HepG2 (cell line): Measurements from ENCODE around the gene METTL1. TPM values are rescaled to one million over a fixed set of nuclear protein-coding genes. Genes with fewer than 3 reads are reported as not detected.

ENCODE experiments used
- ATAC-seq: fragments of 200-7000 bp; cut with Tn5 transposase; 3 replicates; pipeline ENCODE4 v1.9.1; 2020; ENCODE audit warnings: mild to moderate bottlenecking, moderate library complexity
- BruUV-seq: library from RNA; stranded (reverse); fragments of 400-500 nt; replicated peaks from 2 replicates; lab custom pipeline; 2021; lab: Mats Ljungman, UMichigan
- CTCF ChIA-PET: fragments of 300-600 bp; formaldehyde crosslinking; extraction: SDS; loops from one replicate; lab custom pipeline; 2021; ENCODE audit warnings: low total read pairs, inconsistent platforms, low intra/inter-chr PET ratio; lab: Yijun Ruan, JAX
- POLR2A ChIA-PET: fragments of 350-600 bp; sonication (Branson Sonifier 250); formaldehyde crosslinking; loops from one replicate; lab custom pipeline; 2020; ENCODE audit warnings: antibody characterized with exemption, inconsistent platforms; lab: Yijun Ruan, JAX
- DNase-seq: peaks from one replicate; pipeline ENCODE4 v3.0.0-alpha.2; 2015; ENCODE audit warnings: low spot score
- FAIRE-seq: peaks from 3 replicates; lab custom pipeline; 2011; peaks lifted over from hg19 to GRCh38; lab: Jason Lieb, UNC
- H2AFZ ChIP-seq: one replicate; pipeline ENCODE4 v1.6.1; 2011; ENCODE audit warnings: low read length, inconsistent platforms
- H3K27ac ChIP-seq: fragments of 300-600 bp; 3 replicates; pipeline ENCODE4 v1.8.0; 2011; ENCODE audit warnings: mixed run types, mild to moderate bottlenecking, mixed read lengths, low read length, inconsistent platforms; ENCODE audit not compliant: insufficient read depth; ENCODE audit errors: extremely low read length
- H3K27me3 ChIP-seq, 2 experiments: fragments of 200-600 bp in 1 of 2; 2 replicates in 1 of 2; 3 replicates in 1 of 2; pipeline versions ENCODE4 v1.6.0 to v1.8.0; 2011; ENCODE audit warnings: low read length in 2 of 2, mild to moderate bottlenecking in 2 of 2, moderate library complexity in 2 of 2, inconsistent platforms in 1 of 2; ENCODE audit not compliant: insufficient read depth in 2 of 2, control insufficient read depth in 1 of 2
- H3K36me3 ChIP-seq, 2 experiments: fragments of 200-600 bp in 1 of 2; replicated peaks in 1 of 2; 2 replicates in 1 of 2; 3 replicates in 1 of 2; pipeline versions ENCODE4 v1.5.1 to v1.8.0; 2011; ENCODE audit warnings: low read length in 2 of 2, inconsistent platforms in 1 of 2; ENCODE audit not compliant: insufficient read depth in 2 of 2, control insufficient read depth in 1 of 2
- H3K4me1 ChIP-seq: 2 replicates; pipeline ENCODE4 v1.5.1; 2012; ENCODE audit warnings: low read length, inconsistent platforms; ENCODE audit not compliant: insufficient read depth
- H3K4me2 ChIP-seq: 2 replicates; pipeline ENCODE4 v1.6.0; 2011; ENCODE audit warnings: low read depth, low read length, inconsistent platforms
- H3K4me3 ChIP-seq, 3 experiments: fragments of 200-600 bp in 1 of 3; sonication (generic), shearing (Covaris generic) in 1 of 3; replicated peaks in 1 of 3; 2 replicates each; pipeline ENCODE4 v1.5.1; 2011 to 2016; ENCODE audit warnings: low read length in 3 of 3, inconsistent platforms in 2 of 3, low read depth in 2 of 3, mild to moderate bottlenecking in 2 of 3, control low read depth in 1 of 3, mixed read lengths in 1 of 3; ENCODE audit not compliant: insufficient read depth in 1 of 3
- H3K79me2 ChIP-seq: one replicate; pipeline ENCODE4 v1.6.1; 2011; ENCODE audit warnings: low read length, inconsistent platforms; ENCODE audit not compliant: insufficient read depth
- H3K9ac ChIP-seq: 2 replicates; pipeline ENCODE4 v1.6.0; 2011; ENCODE audit warnings: mild to moderate bottlenecking, low read depth, low read length, inconsistent platforms; ENCODE audit not compliant: insufficient read depth
- H3K9me3 ChIP-seq: 2 replicates; pipeline ENCODE4 v1.5.1; 2012; ENCODE audit warnings: mild to moderate bottlenecking, low read length
- H4K20me1 ChIP-seq: 2 replicates; pipeline ENCODE4 v1.6.0; 2011; ENCODE audit warnings: inconsistent platforms, mild to moderate bottlenecking, low read length, moderate library complexity; ENCODE audit not compliant: insufficient read depth
- ADNP ChIP-seq: sonication (generic); formaldehyde crosslinking; IDR thresholded peaks from 2 replicates; pipeline ENCODE4 v1.4.0; 2020; ENCODE audit warnings: missing genetic modification reagents
- ARID2 ChIP-seq: sonication (generic); formaldehyde crosslinking; IDR thresholded peaks from 2 replicates; pipeline ENCODE4 v1.8.1; 2022; ENCODE audit warnings: mild to moderate bottlenecking, missing genetic modification reagents, borderline replicate concordance
- ATF2 ChIP-seq: sonication (generic); formaldehyde crosslinking; IDR thresholded peaks from 2 replicates; pipeline ENCODE4 v1.4.0; 2020; ENCODE audit warnings: missing genetic modification reagents
- CREB3 ChIP-seq: sonication (generic); formaldehyde crosslinking; IDR thresholded peaks from 2 replicates; pipeline ENCODE4 v1.5.0; 2020; ENCODE audit warnings: missing genetic modification reagents
- CREBL2 ChIP-seq: sonication (generic); formaldehyde crosslinking; IDR thresholded peaks from 2 replicates; pipeline ENCODE4 v1.8.1; 2023; ENCODE audit warnings: missing genetic modification reagents, mild to moderate bottlenecking, borderline replicate concordance
- FLYWCH1 ChIP-seq: sonication (generic); formaldehyde crosslinking; IDR thresholded peaks from 2 replicates; pipeline ENCODE4 v1.8.1; 2023; ENCODE audit warnings: mild to moderate bottlenecking, missing genetic modification reagents
- HBP1 ChIP-seq: IDR thresholded peaks from 2 replicates; pipeline ENCODE4 v1.6.1; 2016; ENCODE audit warnings: low read depth, control low read depth
- HES4 ChIP-seq: sonication (generic); formaldehyde crosslinking; IDR thresholded peaks from 2 replicates; pipeline ENCODE4 v1.9.0; 2021; ENCODE audit warnings: mild to moderate bottlenecking, missing genetic modification reagents, borderline replicate concordance
- HHEX ChIP-seq: IDR thresholded peaks from 2 replicates; pipeline ENCODE4 v1.6.1; 2016; ENCODE audit warnings: control low read depth
- MTA1 ChIP-seq: sonication (generic); formaldehyde crosslinking; IDR thresholded peaks from 2 replicates; pipeline ENCODE4 v1.4.0; 2020; ENCODE audit warnings: missing genetic modification reagents, mild to moderate bottlenecking, borderline replicate concordance
- NFE2 ChIP-seq: sonication (generic); formaldehyde crosslinking; IDR thresholded peaks from 2 replicates; pipeline ENCODE4 v1.4.0; 2020; ENCODE audit warnings: missing genetic modification reagents
- PAF1 ChIP-seq: IDR thresholded peaks from 2 replicates; pipeline ENCODE4 v1.6.1; 2016; ENCODE audit warnings: missing genetic modification reagents, missing compliant biosample characterization
- ZNF138 ChIP-seq: sonication (generic); formaldehyde crosslinking; IDR thresholded peaks from 2 replicates; pipeline ENCODE4 v1.5.0; 2020; ENCODE audit warnings: mild to moderate bottlenecking, low read depth, missing genetic modification reagents
- ZNF329 ChIP-seq: sonication (generic); formaldehyde crosslinking; IDR thresholded peaks from 2 replicates; pipeline ENCODE4 v1.9.0; 2021; ENCODE audit warnings: low read depth, mild to moderate bottlenecking, missing genetic modification reagents
- ZNF333 ChIP-seq: sonication (generic); formaldehyde crosslinking; IDR thresholded peaks from 2 replicates; pipeline ENCODE4 v1.4.0; 2020; ENCODE audit warnings: mild to moderate bottlenecking, missing genetic modification reagents, borderline replicate concordance
- ZNF350 ChIP-seq: sonication (generic); formaldehyde crosslinking; IDR thresholded peaks from 2 replicates; pipeline ENCODE4 v1.4.0; 2020; ENCODE audit warnings: mild to moderate bottlenecking, low read depth, missing genetic modification reagents, borderline replicate concordance
- ZNF530 ChIP-seq: sonication (generic); formaldehyde crosslinking; IDR thresholded peaks from 2 replicates; pipeline ENCODE4 v1.5.0; 2020; ENCODE audit warnings: low read depth, mild to moderate bottlenecking, missing genetic modification reagents
- ZNF562 ChIP-seq: sonication (generic); formaldehyde crosslinking; IDR thresholded peaks from 2 replicates; pipeline ENCODE4 v1.8.0; 2022; ENCODE audit warnings: missing genetic modification reagents, borderline replicate concordance
- ZNF788 ChIP-seq: sonication (generic); formaldehyde crosslinking; IDR thresholded peaks from 2 replicates; pipeline ENCODE4 v1.5.0; 2020; ENCODE audit warnings: mild to moderate bottlenecking, missing genetic modification reagents, borderline replicate concordance
- ZNF800 ChIP-seq: sonication (generic); formaldehyde crosslinking; IDR thresholded peaks from 2 replicates; pipeline ENCODE4 v1.4.0; 2020; ENCODE audit warnings: missing genetic modification reagents
- WGBS: methylation state at CpG from one replicate; pipeline ENCODE4 v1.1.6; 2017; ENCODE audit warnings: low lambda C conversion rate; 5-methylcytosine and 5-hydroxymethylcytosine counted together
- in situ Hi-C: cut with HindIII; loops from 2 replicates; pipeline ENCODE4 v1.10.0; 2017; ENCODE audit warnings: low pct_unique_long_range_greater_than_20kb; ENCODE audit not compliant: extremely low pct_ligation_motif_present
- intact Hi-C: fragments of 100-400 bp; cut with micrococcal nuclease; formaldehyde crosslinking; loops from one replicate; pipeline ENCODE4 v1.10.0; 2022; ENCODE audit not compliant: unreplicated experiment
- polyA plus RNA-seq, 8 experiments: library from polyadenylated mRNA; depleted of rRNA in 3 of 8; stranded (reverse) in 7 of 8; unstranded in 1 of 8; fragments of >200 nt; fragmentation: Illumina TruSeq in 4 of 8; extraction: Trizol in 4 of 8; gene quantifications; 2 replicates each; pipeline versions ENCODE4 v1.2.1 to v1.2.3, GENCODE V29; 2011 to 2016; ENCODE audit warnings: low read depth in 4 of 8, missing spikeins in 1 of 8, mixed read lengths in 1 of 8; ENCODE audit not compliant: insufficient read depth in 1 of 8
- total RNA-seq, 5 experiments: library from RNA; depleted of rRNA; stranded (reverse); fragments of >200 nt; fragmentation: Illumina TruSeq; extraction: Trizol; gene quantifications; 2 replicates each; pipeline ENCODE4 v1.2.3, GENCODE V29; 2016; ENCODE audit warnings: low read depth in 1 of 5

Gene METTL1
- total and polyA plus RNA-seq, 2 of the 13 experiments (the other 11 are each of a cell fraction or from before 2014, with no cell fraction given) = 34.7 to 36.9 TPM

- Histone ChIP-seq H3K36me3 (no peaks in the 10 kb centered on the region), H3K27ac (no peak overlapping the region), H3K4me2 (peak overlapping the region; percentile 12; the same call in 1 of the 2 replicates), H3K4me1 (peaks cover 65% of the 10 kb centered on the region), H3K9ac (no peak overlapping the region), H3K27me3 (peaks cover 12 to 44% of the 10 kb centered on the region in 2 experiments; a peak in 4 of 5 replicates), H3K79me2 (no peaks in the 10 kb centered on the region), H2AFZ (no peak overlapping the region), H4K20me1 (no peaks in the 10 kb centered on the region), H3K9me3 (no peaks in the 10 kb centered on the region), H3K4me3 (no peak overlapping the region)
- ChIA-PET POLR2A (no interaction called here), CTCF (no interaction called here)
- intact Hi-C loops (loop anchor here (5.0 kb wide), 2 partner anchors 47 to 157 kb away; partner anchors contain the start of gene OS9), in situ Hi-C loops (no loop called here)
- no peak for ATAC-seq
- TF ChIP-seq ATF2 (CRISPR knock-in tag) = no peak
- no peak for TF ChIP-seq ZNF329 (CRISPR knock-in tag)
- TF ChIP-seq NFE2 (CRISPR knock-in tag) = no peak
- no peak for TF ChIP-seq ZNF530 (CRISPR knock-in tag)
- TF ChIP-seq ZNF800 (CRISPR knock-in tag) = no peak
- no peak for TF ChIP-seq ZNF138 (CRISPR knock-in tag)
- TF ChIP-seq CREB3 (CRISPR knock-in tag) = no peak
- TF ChIP-seq MTA1 (CRISPR knock-in tag) = no peak
- no peak for TF ChIP-seq ADNP (CRISPR knock-in tag)
- no peak for TF ChIP-seq ZNF333 (CRISPR knock-in tag)
- TF ChIP-seq ZNF788 (CRISPR knock-in tag) = no peak
- TF ChIP-seq ZNF350 (CRISPR knock-in tag) = no peak
- no peak for TF ChIP-seq ARID2 (CRISPR knock-in tag)
- TF ChIP-seq FLYWCH1 (CRISPR knock-in tag) = no peak
- no peak for TF ChIP-seq CREBL2 (CRISPR knock-in tag)
- TF ChIP-seq PAF1 (CRISPR knock-in tag) = no peak
- no peak for TF ChIP-seq HES4 (CRISPR knock-in tag)
- TF ChIP-seq HHEX (CRISPR knock-in tag) = no peak
- TF ChIP-seq HBP1 (CRISPR knock-in tag) = no peak
- TF ChIP-seq ZNF562 (CRISPR knock-in tag) = no peak
- 28% methylated on average over 7 of the region's 7 CpGs for WGBS
- FAIRE-seq = no peak
- BruUV-seq = no TSS peak
- no peak for DNase-seq
Measured at GRCh38 chr12:57739387-57739786, 32.5 kb downstream of the METTL1 start.
